Bronchial epithelial cell (primary cell): ENCODE results near the gene RNF14. TPM values are rescaled to one million over a fixed set of nuclear protein-coding genes. Genes with fewer than 3 reads are reported as not detected.

Experiments
- DNase-seq: peaks from one replicate; pipeline ENCODE4 v3.0.0-alpha.2; 2010; ENCODE audit warnings: low read depth
- FAIRE-seq: peaks from 2 replicates; lab custom pipeline; 2011; peaks lifted over from hg19 to GRCh38; lab: Jason Lieb, UNC
- H3K27me3 ChIP-seq: 2 replicates; pipeline ENCODE4 v1.5.1; 2011; ENCODE audit warnings: low read length; ENCODE audit not compliant: control insufficient read depth, insufficient read depth
- H3K36me3 ChIP-seq: 2 replicates; pipeline ENCODE4 v1.5.1; 2011; ENCODE audit warnings: low read length; ENCODE audit not compliant: control insufficient read depth, insufficient read depth
- H3K4me3 ChIP-seq: 2 replicates; pipeline ENCODE4 v1.5.1; 2011; ENCODE audit warnings: mild to moderate bottlenecking, low read depth, low read length, control low read depth
- total RNA-seq: library from RNA; depleted of rRNA; stranded (reverse); fragments of >200 nt; gene quantifications from 2 replicates; pipeline ENCODE4 v1.2.1, GENCODE V29; 2014
- TF ChIP-seq, protein P1 (sequence below): IDR thresholded peaks from 2 replicates; pipeline ENCODE4 v1.5.1; 2011; ENCODE audit warnings: mild to moderate bottlenecking, moderate library complexity, low read length, control low read depth, inconsistent platforms; ENCODE audit not compliant: insufficient read depth, severe bottlenecking

RNF14 gene
- total RNA-seq, 1 donor from 2014 or later = 49.8 TPM

DNA sequence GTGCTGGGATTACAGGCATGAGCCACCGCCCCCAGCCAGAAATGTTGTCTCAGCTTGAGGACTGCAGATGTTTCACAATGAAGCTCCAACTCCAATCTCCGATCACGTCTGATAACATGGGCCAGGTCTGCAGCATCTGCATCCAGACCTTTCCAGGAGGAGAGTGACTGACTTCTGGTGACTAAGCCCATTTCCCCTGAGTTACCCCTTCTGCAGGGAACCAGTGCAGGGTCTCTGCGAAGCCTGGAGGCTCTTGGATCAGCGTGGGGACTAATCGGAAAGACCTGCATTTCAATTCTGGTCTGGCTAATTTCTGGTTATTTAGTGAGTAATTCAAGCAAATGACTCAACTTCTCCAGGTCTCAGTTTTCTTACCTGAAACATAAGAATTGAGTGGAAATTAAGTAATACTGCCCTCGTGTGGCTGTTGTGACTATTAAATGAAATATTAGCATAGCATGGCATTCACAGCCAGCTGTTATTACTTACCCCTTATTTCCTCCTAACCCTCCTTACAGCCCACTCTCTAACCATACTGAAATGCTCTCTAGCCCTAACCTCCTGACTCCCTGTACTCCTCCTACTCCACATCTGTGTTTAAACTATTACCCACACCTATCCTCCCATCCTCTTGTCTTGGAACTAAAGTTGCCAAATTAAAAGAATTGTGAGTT lies 46.1 kb downstream of the RNF14 start:
- DNase-seq (peak; percentile 95), FAIRE-seq (no peak)
- TF ChIP-seq, protein P1, sequence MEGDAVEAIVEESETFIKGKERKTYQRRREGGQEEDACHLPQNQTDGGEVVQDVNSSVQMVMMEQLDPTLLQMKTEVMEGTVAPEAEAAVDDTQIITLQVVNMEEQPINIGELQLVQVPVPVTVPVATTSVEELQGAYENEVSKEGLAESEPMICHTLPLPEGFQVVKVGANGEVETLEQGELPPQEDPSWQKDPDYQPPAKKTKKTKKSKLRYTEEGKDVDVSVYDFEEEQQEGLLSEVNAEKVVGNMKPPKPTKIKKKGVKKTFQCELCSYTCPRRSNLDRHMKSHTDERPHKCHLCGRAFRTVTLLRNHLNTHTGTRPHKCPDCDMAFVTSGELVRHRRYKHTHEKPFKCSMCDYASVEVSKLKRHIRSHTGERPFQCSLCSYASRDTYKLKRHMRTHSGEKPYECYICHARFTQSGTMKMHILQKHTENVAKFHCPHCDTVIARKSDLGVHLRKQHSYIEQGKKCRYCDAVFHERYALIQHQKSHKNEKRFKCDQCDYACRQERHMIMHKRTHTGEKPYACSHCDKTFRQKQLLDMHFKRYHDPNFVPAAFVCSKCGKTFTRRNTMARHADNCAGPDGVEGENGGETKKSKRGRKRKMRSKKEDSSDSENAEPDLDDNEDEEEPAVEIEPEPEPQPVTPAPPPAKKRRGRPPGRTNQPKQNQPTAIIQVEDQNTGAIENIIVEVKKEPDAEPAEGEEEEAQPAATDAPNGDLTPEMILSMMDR = peak; percentile 32
- Histone ChIP-seq H3K36me3 (no peaks in the 10 kb centered on the region), H3K4me3 (no peak overlapping the region), H3K27me3 (no peaks in the 10 kb centered on the region)

DNA sequence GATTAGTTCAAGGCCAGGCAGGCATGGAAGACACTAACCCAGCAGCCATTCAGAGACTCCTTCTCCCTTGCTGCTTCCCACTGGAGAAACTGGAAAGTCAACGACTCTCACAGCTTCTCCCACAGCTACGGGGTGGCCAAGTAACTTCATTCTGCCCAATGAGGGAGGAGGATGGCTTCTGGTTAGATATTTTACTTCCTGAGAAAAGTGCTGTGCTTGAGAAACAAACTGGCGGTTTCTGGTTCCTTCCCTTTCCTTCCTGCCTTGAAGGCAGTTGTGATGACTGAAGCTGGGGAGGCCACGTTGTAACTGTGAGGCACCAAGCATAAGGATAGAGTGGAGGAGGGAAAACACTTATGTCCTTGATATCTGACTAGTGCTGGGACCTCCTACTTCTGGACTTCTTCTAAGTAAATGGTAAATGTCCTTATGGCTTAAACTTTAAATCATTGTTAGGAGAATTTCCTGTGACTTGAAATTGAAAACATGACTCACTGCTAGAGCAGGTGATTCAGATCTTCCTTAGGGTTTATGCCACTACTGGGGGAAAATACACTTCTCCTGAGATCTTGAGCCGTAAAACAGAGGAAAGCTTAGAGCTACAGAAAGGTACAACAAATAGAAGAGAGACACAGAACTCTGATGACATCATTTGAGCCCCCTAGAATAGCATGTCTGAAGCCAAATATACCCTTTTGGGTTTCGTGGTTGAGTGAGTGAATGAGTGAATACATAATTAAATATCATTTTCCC lies 47.1 kb downstream of the RNF14 start:
- TF ChIP-seq, protein P1 = no peak
- FAIRE-seq (no peak), DNase-seq (peak; percentile 76)
- no peak overlapping the region for H3K4me3 ChIP-seq
- no peaks in the 10 kb centered on the region for H3K27me3 ChIP-seq
- no peaks in the 10 kb centered on the region for H3K36me3 ChIP-seq

DNA sequence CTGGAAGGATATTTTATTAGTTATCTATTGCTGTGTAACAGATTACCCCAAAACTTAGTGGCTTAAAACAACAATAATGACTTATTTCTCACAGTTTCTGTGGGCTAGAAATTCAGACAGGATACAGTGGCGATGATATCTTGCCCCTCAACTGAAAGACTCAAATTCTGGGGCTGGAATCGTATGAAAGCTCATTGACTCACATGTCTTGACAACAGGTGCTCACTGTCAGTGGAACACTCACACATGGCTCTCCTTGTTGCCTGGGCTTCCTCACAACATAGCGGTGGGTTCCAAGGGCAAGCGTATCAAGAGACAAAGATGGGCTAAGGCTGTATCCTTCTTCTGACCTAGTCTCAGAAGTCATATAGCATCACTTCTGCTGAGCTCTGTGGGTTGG lies 47.7 kb downstream of the RNF14 start:
- no peak for FAIRE-seq

DNA sequence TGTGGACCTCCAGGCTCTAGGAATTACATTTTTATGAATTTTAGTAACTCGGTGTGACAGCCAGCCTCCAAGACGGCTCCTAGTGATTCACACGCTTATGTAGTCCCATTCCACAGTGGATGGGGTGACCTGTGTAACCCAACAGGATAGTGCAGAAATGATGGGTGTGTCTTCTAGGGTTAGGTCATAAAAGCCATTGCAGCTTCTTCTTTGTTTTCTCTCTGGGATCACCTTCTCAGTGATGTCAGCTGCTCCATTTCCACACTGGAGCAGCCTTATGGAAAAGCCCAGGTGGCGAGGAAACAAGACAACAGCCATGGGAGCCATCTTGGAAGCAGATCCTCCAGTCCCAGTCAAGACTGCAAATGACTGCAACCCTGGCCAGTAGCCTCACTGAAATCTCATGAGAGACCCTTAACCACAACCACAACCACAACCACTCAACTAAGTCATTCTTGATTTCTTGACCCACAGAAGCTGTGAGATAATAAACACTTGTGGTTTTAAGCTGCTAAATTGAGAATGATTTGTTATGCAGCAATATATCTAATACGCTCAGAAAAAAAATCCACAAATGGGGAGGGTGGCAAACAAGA lies 49.0 kb downstream of the RNF14 start:
- DNase-seq (no peak), FAIRE-seq (no peak)
- Histone ChIP-seq H3K4me3 (no peak overlapping the region), H3K27me3 (no peaks in the 10 kb centered on the region), H3K36me3 (no peaks in the 10 kb centered on the region)
- TF ChIP-seq, protein P1 = no peak

More for the DNA sequence above, 47.7 kb downstream of the RNF14 start:
- no peaks in the 10 kb centered on the region for H3K27me3 ChIP-seq
- TF ChIP-seq, protein P1 = no peak
- no peaks in the 10 kb centered on the region for H3K36me3 ChIP-seq
- H3K4me3 ChIP-seq = no peak overlapping the region
- DNase-seq = no peak

DNA sequence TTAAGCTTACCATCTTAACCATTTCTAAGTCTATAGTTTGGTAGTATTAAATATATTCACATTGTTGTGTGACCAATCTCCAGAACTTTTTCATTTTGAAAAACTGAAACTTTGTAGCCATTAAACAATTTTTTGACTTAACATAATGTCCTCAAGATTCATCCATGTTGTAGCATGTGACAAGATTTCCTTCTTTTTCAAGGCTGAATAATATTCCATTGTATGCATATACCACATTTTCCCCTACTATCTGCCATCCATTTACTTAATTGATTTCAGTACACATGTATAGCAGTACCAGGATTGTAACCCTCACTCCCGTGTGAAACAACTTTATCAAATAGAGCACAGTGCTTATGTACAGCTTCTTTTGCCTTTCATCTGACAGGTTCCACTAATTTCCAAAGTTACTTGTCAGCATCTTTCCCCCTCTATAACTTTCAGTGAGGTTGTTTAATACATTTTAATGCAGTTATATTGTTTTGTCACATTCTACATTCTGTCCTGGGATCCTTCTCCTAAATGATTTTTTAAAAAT lies 51.3 kb downstream of the RNF14 start:
- no peak for FAIRE-seq
- Histone ChIP-seq H3K4me3 (no peak overlapping the region), H3K36me3 (no peaks in the 10 kb centered on the region), H3K27me3 (no peaks in the 10 kb centered on the region)
- DNase-seq = no peak
- TF ChIP-seq, protein P1 = no peak
